Left ventricle myocardium inferior (tissue), 1 donor: Measurements from ENCODE around the gene DAO. TPM values are rescaled to one million over a fixed set of nuclear protein-coding genes. Genes with fewer than 3 reads are reported as not detected.
A peak's percentile ranks its signal among the peaks of the same experiment; 100 is the strongest.
"Not testable (repeated sequence)": the region's sequence is repeated elsewhere in the genome, so short reads cannot be mapped to it uniquely, and the experiment has no call there.

Experiments used
- DNase-seq: peaks from one replicate; pipeline ENCODE4 v3.0.0-alpha.2; 2020
- H3K27ac ChIP-seq: fragments of 200-600 bp; replicated peaks from 2 replicates; pipeline ENCODE4 v1.8.0; 2021
- H3K27me3 ChIP-seq: fragments of 200-600 bp; 2 replicates; pipeline ENCODE4 v1.8.0; 2021; ENCODE audit warnings: low read depth
- H3K36me3 ChIP-seq: fragments of 200-600 bp; 2 replicates; pipeline ENCODE4 v1.8.0; 2021
- H3K4me1 ChIP-seq: fragments of 200-600 bp; 2 replicates; pipeline ENCODE4 v1.8.0; 2021
- H3K4me3 ChIP-seq: fragments of 200-600 bp; 2 replicates; pipeline ENCODE4 v1.8.0; 2021; ENCODE audit warnings: mild to moderate bottlenecking, moderate library complexity
- H3K9me3 ChIP-seq: fragments of 200-600 bp; replicated peaks from 2 replicates; pipeline ENCODE4 v1.8.0; 2021
- CTCF ChIP-seq: fragments of 200-600 bp; IDR thresholded peaks from 2 replicates; pipeline ENCODE4 v1.8.0; 2021; ENCODE audit warnings: antibody characterized with exemption, mild to moderate bottlenecking, borderline replicate concordance
- intact Hi-C: fragments of 100-400 bp; cut with micrococcal nuclease; formaldehyde crosslinking; loops from one replicate; pipeline ENCODE4 v1.11.0; 2022
- total RNA-seq: library from RNA; stranded (reverse); fragmentation: NEBNext Ultra II Directional; extraction: Animal tissue kit (Norgen Biotek cat#: 25700); gene quantifications from one replicate; pipeline ENCODE4 v1.2.1, GENCODE V29; 2021
- donor health status: DM: no; HTN: yes; CAD: no; lungs with severe emphysema.

DAO gene
- total RNA-seq, 1 donor from 2014 or later, result not detected

- peaks cover 10% of the 10 kb centered on the region for H3K36me3 ChIP-seq
- no peaks in the 10 kb centered on the region for H3K9me3 ChIP-seq
- intact Hi-C loops, result no loop called here
- peak overlapping the region; percentile 92 for H3K27ac ChIP-seq
- H3K27me3 ChIP-seq, result no peaks in the 10 kb centered on the region
- H3K4me3 ChIP-seq, result no peak overlapping the region
- TF ChIP-seq CTCF, result no peak
- H3K4me1 ChIP-seq, result peaks cover 98% of the 10 kb centered on the region
- DNase-seq, result peak; percentile 51
These were observed 40.6 kb upstream of the DAO start for GRCh38 chr12:108839018-108839889.

- Histone ChIP-seq H3K9me3 (no peaks in the 10 kb centered on the region), H3K27ac (peak overlapping the region; percentile 92), H3K36me3 (peaks cover 8% of the 10 kb centered on the region), H3K4me1 (peaks cover 98% of the 10 kb centered on the region), H3K27me3 (no peaks in the 10 kb centered on the region), H3K4me3 (no peak overlapping the region)
- TF ChIP-seq CTCF, result no peak
- intact Hi-C loops, result no loop called here
- DNase-seq, result peak; percentile 26
These were observed 40.0 kb upstream of the DAO start for GRCh38 chr12:108839890-108840230.

- Histone ChIP-seq H3K27ac (peak overlapping the region; percentile 92), H3K27me3 (no peaks in the 10 kb centered on the region), H3K4me1 (peaks cover 99% of the 10 kb centered on the region), H3K36me3 (peaks cover 4% of the 10 kb centered on the region), H3K9me3 (no peaks in the 10 kb centered on the region), H3K4me3 (no peak overlapping the region)
- DNase-seq, result no peak
- intact Hi-C loops, result no loop called here
- TF ChIP-seq CTCF, result no peak
These were observed 39.1 kb upstream of the DAO start for GRCh38 chr12:108840605-108841332.

GRCh38 chr12:108841825-108842224 is 38.1 kb upstream of the DAO start:
- peaks cover 100% of the 10 kb centered on the region for H3K4me1 ChIP-seq
- H3K9me3 ChIP-seq, DNase-seq, H3K4me3 ChIP-seq, intact Hi-C loops, H3K27me3 ChIP-seq, H3K36me3 ChIP-seq: not testable (repeated sequence)
- H3K27ac ChIP-seq, result peak overlapping the region; percentile 92

GRCh38 chr12:108842361-108842760 is 37.5 kb upstream of the DAO start:
- DNase-seq, result no peak
- H3K27ac ChIP-seq, result peak overlapping the region; percentile 92
- intact Hi-C loops, result no loop called here
- peaks cover 14% of the 10 kb centered on the region for H3K36me3 ChIP-seq
- TF ChIP-seq CTCF, result no peak
- H3K4me1 ChIP-seq, result peaks cover 100% of the 10 kb centered on the region
- H3K4me3 ChIP-seq, result no peak overlapping the region
- H3K27me3 ChIP-seq, result no peaks in the 10 kb centered on the region
- H3K9me3 ChIP-seq, result no peaks in the 10 kb centered on the region

- Histone ChIP-seq H3K9me3 (no peaks in the 10 kb centered on the region), H3K36me3 (peaks cover 22% of the 10 kb centered on the region), H3K4me1 (peaks cover 100% of the 10 kb centered on the region), H3K27ac (peak overlapping the region; percentile 92), H3K4me3 (no peak overlapping the region), H3K27me3 (no peaks in the 10 kb centered on the region)
- intact Hi-C loops, result no loop called here
- no peak for TF ChIP-seq CTCF
- no peak for DNase-seq
These were observed 36.7 kb upstream of the DAO start for GRCh38 chr12:108843187-108843586.
